GM12875 (cell line): ENCODE results near the gene YLPM1.

Source experiments
- H3K4me3 ChIP-seq: one replicate; pipeline ENCODE4 v1.5.1; 2011; ENCODE audit warnings: low read depth, low read length, control low read depth
- CTCF ChIP-seq: IDR thresholded peaks from 2 replicates; pipeline ENCODE4 v1.5.1; 2011; ENCODE audit warnings: low read depth, mild to moderate bottlenecking, control low read depth, inconsistent platforms, low read length, moderate library complexity, borderline replicate concordance; ENCODE audit not compliant: insufficient read depth

The YLPM1 gene

GRCh38 chr14:74860899-74861733, 98.0 kb downstream of the YLPM1 start:
- no peak overlapping the region for H3K4me3 ChIP-seq
- peak; percentile 74 for TF ChIP-seq CTCF

DNA sequence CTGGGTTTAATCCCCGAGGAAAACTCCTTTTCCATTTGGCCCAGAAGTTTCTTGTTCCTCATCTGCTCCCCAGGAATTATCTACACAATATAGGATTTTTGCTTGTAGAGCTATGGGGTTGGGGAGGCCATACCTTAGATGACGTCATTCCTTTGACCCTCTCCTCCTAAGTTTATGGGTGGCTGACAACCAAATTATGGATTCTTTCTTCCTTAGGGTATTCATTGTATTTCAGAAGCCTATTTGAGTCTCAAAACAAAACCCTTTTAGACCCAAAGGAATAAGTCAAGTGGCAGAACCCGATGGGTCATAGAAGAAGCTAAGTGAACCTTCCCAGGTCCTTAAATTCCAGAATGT, 98.6 kb downstream of the YLPM1 start:
- TF ChIP-seq CTCF, result no peak
- H3K4me3 ChIP-seq, result no peak overlapping the region

GRCh38 chr14:74863274-74863673, 100.2 kb downstream of the YLPM1 start:
- no peak overlapping the region for H3K4me3 ChIP-seq
- TF ChIP-seq CTCF, result no peak

DNA sequence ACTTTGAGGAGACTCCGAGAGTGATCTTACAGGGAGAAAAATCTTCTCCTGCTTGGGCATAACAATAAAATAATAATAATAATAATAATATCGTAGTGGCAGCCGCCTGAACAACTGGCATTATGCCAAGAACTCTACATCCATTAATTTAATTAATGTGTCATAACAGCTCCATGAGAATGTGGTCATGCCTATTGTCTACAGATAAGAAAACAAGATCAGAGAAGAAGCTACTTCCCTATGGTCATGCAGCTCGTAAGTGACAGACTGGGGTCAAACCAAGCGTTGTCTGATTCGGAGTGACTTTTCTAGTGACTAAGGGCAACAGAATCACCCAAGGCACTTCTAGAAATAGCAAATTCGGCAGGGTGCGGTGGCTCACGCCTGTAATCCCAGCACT, 101.1 kb downstream of the YLPM1 start:
- no peak overlapping the region for H3K4me3 ChIP-seq

DNA sequence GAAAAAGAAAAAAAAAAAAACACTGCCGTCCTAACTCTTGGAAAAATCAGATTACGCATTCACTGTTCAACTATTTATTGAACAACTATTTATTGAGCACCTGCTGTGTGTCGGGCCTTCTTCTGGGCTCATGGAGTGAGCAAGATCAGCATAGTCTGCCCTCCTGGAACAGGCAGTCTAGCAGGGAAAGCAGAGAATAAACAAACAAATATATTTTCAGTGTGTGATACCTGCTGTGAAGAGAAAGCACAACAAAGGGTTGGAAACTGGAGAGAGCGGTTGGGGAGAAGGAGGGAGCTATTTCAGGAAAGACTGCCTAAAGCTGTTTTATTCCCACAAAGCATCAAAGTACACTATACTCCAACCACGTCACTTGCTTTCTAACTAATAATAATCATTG, 102.0 kb downstream of the YLPM1 start:
- no peak for TF ChIP-seq CTCF

More for the DNA sequence above, 101.1 kb downstream of the YLPM1 start:
- TF ChIP-seq CTCF, result no peak

DNA sequence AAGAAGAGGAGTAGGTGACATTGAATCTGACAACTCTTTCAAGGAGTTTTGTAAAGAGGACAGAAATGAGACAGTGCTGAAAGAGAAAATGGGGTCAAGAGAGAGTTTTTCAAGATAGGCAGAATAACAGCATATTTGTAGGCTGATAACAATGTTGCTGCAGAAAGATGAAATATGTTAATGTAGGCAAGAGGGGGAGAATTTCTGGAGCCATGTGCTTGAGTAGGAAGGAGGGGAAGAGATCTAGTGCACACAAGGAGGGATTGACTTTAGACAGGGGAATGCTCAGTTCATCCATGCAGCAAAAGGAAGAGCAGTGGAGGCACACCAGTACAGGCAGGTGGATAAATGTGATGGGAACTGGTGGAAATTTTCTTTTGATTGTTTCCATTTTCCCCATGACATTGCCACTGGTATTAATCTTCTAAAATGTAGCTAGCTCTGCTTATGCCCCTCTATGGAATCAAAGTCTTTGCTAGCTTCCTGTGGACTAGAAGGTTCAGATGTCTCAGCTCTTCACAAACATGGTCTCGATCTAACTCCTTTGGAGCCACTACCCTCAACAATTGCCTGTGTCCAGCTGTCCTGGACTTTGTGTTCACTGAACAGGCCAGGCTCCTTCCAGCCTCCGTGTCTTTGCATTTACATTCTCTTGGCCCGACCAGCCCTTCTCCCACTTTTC, 103.7 kb downstream of the YLPM1 start:
- H3K4me3 ChIP-seq, result no peak overlapping the region
- TF ChIP-seq CTCF, result no peak

More for the DNA sequence above, 102.0 kb downstream of the YLPM1 start:
- H3K4me3 ChIP-seq, result no peak overlapping the region

GRCh38 chr14:74867673-74868072, 104.6 kb downstream of the YLPM1 start:
- no peak for TF ChIP-seq CTCF
- no peak overlapping the region for H3K4me3 ChIP-seq
